Liver (tissue), 9 donors: ENCODE data around the gene PHETA2. TPM values are rescaled to one million over a fixed set of nuclear protein-coding genes. Genes with fewer than 3 reads are reported as not detected.
A peak's percentile ranks its signal among the peaks of the same experiment; 100 is the strongest.

Experiments used
- DNase-seq: peaks from one replicate; pipeline ENCODE4 v3.0.0-alpha.2; 2017; ENCODE audit warnings: low spot score
- H3K27ac ChIP-seq, 2 donors: one replicate each; pipeline ENCODE4 v1.7.0; 2013; ENCODE audit warnings: inconsistent platforms in 2 of 2, low read length in 2 of 2, control low read depth in 1 of 2, low read depth in 1 of 2, mild to moderate bottlenecking in 1 of 2
- H3K27me3 ChIP-seq, 4 donors: one replicate each; pipeline versions ENCODE4 v1.6.1 to v1.7.0; 2013; ENCODE audit warnings: low read length in 3 of 4, inconsistent platforms in 1 of 4, mild to moderate bottlenecking in 1 of 4, moderate library complexity in 1 of 4; ENCODE audit not compliant: control insufficient read depth in 4 of 4, insufficient read depth in 4 of 4
- H3K36me3 ChIP-seq, 4 donors: one replicate each; pipeline versions ENCODE4 v1.6.1 to v1.7.0; 2013; ENCODE audit warnings: low read length in 3 of 4, mild to moderate bottlenecking in 3 of 4, low read depth in 1 of 4, moderate library complexity in 1 of 4; ENCODE audit not compliant: control insufficient read depth in 4 of 4, insufficient read depth in 3 of 4
- H3K4me1 ChIP-seq, 4 donors: one replicate each; pipeline versions ENCODE4 v1.6.1 to v1.7.0; 2013; ENCODE audit warnings: low read length in 3 of 4, mild to moderate bottlenecking in 3 of 4, moderate library complexity in 1 of 4; ENCODE audit not compliant: control insufficient read depth in 4 of 4, insufficient read depth in 4 of 4
- H3K4me3 ChIP-seq, 3 donors: one replicate each; pipeline versions ENCODE4 v1.6.1 to v1.7.0; 2013; ENCODE audit warnings: low read length in 3 of 3, control low read depth in 1 of 3, low read depth in 1 of 3, mild to moderate bottlenecking in 1 of 3
- H3K9ac ChIP-seq, 2 donors: one replicate each; pipeline ENCODE4 v1.7.0; 2013; ENCODE audit warnings: low read length in 2 of 2, mild to moderate bottlenecking in 2 of 2, moderate library complexity in 2 of 2, control low read depth in 1 of 2, low read depth in 1 of 2
- H3K9me3 ChIP-seq, 4 donors: one replicate each; pipeline versions ENCODE4 v1.6.1 to v1.7.0; 2013; ENCODE audit warnings: low read length in 3 of 4; ENCODE audit not compliant: control insufficient read depth in 4 of 4
- EGR1 ChIP-seq, 2 donors: IDR thresholded peaks; 2 replicates each; pipeline ENCODE4 v1.6.1; 2016 to 2018; ENCODE audit warnings: antibody characterized with exemption in 2 of 2, low read depth in 2 of 2
- FOXA1 ChIP-seq: IDR thresholded peaks from 2 replicates; pipeline ENCODE4 v1.6.1; 2016; ENCODE audit warnings: antibody characterized with exemption
- FOXA2 ChIP-seq: IDR thresholded peaks from 2 replicates; pipeline ENCODE4 v1.6.1; 2016; ENCODE audit warnings: antibody characterized with exemption
- HNF4A ChIP-seq, 2 donors: conservative IDR thresholded peaks; 2 replicates each; pipeline ENCODE4 v1.6.1; 2016; ENCODE audit warnings: antibody characterized with exemption in 2 of 2, mild to moderate bottlenecking in 2 of 2
- JUND ChIP-seq, 2 donors: IDR thresholded peaks; 2 replicates each; pipeline ENCODE4 v1.6.1; 2016; ENCODE audit warnings: antibody characterized with exemption in 2 of 2
- NR2F2 ChIP-seq: IDR thresholded peaks from 2 replicates; pipeline ENCODE4 v1.6.1; 2016; ENCODE audit warnings: antibody characterized with exemption
- RAD21 ChIP-seq, 2 donors: IDR thresholded peaks; 2 replicates each; pipeline ENCODE4 v1.6.1; 2016; ENCODE audit warnings: antibody characterized with exemption in 2 of 2, mild to moderate bottlenecking in 2 of 2
- SP1 ChIP-seq: IDR thresholded peaks from 2 replicates; pipeline ENCODE4 v1.6.1; 2018; ENCODE audit warnings: antibody characterized with exemption, mild to moderate bottlenecking
- TAF1 ChIP-seq: conservative IDR thresholded peaks from 2 replicates; pipeline ENCODE4 v1.6.1; 2016; ENCODE audit warnings: antibody characterized with exemption, mild to moderate bottlenecking
- WGBS: extraction: QIAGEN DNeasy Blood & Tissue Kit; methylation state at CpG from one replicate; pipeline ENCODE4 v1.1.7; 2013; 5-methylcytosine and 5-hydroxymethylcytosine counted together
- polyA plus RNA-seq, 2 donors: library from polyadenylated mRNA; stranded (reverse) in 1 of 2; unstranded in 1 of 2; fragments of 200-250 nt in 1 of 2; fragments of >200 nt in 1 of 2; fragmentation: Nextera tagmentation in 1 of 2; extraction: Ambion mirVana in 1 of 2; gene quantifications; one replicate each; pipeline versions ENCODE4 v1.2.1 to v1.2.3, GENCODE V29; 2013 to 2015
- total RNA-seq, 2 donors: library from RNA; depleted of rRNA; stranded (reverse); fragments of >200 nt; gene quantifications; one replicate each; pipeline ENCODE4 v1.2.3, GENCODE V29; 2014
- TF ChIP-seq, protein P1 (sequence below): IDR thresholded peaks from 2 replicates; pipeline ENCODE4 v1.6.1; 2016; ENCODE audit warnings: antibody characterized with exemption
- TF ChIP-seq, protein P2 (sequence below): IDR thresholded peaks from 2 replicates; pipeline ENCODE4 v1.6.1; 2016; ENCODE audit warnings: antibody characterized with exemption
- TF ChIP-seq, protein P3 (sequence below): IDR thresholded peaks from 2 replicates; pipeline ENCODE4 v1.6.1; 2016; ENCODE audit warnings: antibody characterized with exemption
- TF ChIP-seq, protein P4 (sequence below): fragments of 150-350 bp; IDR thresholded peaks from 2 replicates; pipeline ENCODE4 v1.5.1; 2017; ENCODE audit warnings: improper control_type of control experiment, low read depth, low read length; ENCODE audit not compliant: missing input control
- donor health status: healthy.
- donor health status: healthy.
- donor health status: healthy.
- donor health status: healthy.
- donor health status: healthy.

The PHETA2 gene
- total and polyA plus RNA-seq, 4 donors = 0.89 to 5.1 (median 1.5) TPM

DNA sequence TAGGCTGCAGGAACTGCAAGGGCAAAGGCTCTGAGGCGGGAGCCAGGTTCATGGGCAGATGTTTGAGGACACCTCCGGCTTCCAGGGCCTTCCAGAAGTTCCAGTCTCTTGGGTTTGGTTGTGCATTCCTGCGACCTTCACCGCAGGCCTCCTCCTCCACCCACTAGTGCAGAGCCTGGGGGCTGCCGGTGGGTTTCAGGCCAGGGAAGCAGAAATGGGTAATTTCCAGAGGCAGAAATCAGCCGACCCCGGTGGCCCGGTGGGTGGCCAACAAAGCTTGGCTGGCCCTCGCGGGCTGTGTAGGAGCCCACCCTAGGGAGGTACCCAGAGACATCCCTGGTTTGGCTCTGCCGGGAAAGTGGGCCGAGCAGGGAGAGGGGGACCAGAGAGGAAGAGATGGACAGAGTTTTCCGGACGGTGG is 417 bp upstream of the PHETA2 start (continued):
- TF ChIP-seq TAF1 (no peak), JUND (IDR thresholded peaks at IDR 0.05) (no peak), FOXA2 (no peak), EGR1 (IDR thresholded peaks at IDR 0.05; ENCODE audit: low read depth in 2 of 2) (no peak)
- TF ChIP-seq, protein P1, sequence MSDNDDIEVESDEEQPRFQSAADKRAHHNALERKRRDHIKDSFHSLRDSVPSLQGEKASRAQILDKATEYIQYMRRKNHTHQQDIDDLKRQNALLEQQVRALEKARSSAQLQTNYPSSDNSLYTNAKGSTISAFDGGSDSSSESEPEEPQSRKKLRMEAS = no peak

DNA sequence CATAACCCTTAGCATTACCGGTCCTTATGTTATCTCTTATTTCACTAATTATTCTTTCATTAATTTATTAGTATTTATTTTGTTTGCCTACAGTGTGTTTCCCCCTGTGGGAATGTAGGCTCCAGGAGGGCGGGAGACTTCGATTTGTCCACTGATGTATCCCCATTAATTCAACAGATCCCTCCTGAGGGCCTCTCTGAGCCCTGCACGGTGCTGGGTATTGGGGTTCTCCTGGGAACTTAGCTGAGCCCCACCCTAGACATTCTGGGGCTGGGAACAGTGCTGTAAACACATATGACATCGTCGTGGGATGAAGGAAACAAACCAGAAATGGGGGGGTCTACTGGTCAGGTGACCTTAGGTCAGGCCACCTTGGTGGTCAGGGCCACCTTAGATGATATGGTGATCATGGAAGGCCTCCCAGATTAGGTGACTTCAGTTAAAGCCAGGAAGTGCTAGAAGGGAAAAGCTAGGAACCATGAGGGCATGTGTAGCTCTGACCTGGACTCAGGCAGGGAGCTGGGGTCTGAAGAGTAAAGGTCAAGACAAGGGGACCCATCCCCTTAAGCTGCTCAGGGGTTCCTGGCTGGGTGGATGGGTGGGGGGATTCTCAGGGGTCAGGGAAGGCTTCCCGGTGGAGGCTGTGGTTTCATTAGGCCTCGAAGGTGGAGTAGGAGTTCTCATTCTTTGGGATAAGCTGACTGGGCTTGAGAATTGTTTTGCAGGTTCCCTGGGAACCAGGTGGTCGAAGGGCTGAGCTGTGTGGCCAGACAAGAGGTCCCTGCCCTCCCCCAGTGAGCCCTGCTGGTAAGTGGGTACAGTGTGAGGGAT is 1.0 kb downstream of the PHETA2 start:
- H3K36me3 ChIP-seq = no peaks in the 10 kb centered on the region
- no peaks in the 10 kb centered on the region for H3K27me3 ChIP-seq
- WGBS = 83% methylated on average over 9 of the region's 9 CpGs
- peaks cover 0 to 2% (median 0%) of the 10 kb centered on the region in 4 donors for H3K9me3 ChIP-seq
- peaks cover 1 to 26% (median 18%) of the 10 kb centered on the region in 4 donors for H3K4me1 ChIP-seq
- DNase-seq = no peak
- peak overlapping the region in 2 of 3 donors; percentile 6 to 54 for H3K4me3 ChIP-seq
- TF ChIP-seq, protein P2, sequence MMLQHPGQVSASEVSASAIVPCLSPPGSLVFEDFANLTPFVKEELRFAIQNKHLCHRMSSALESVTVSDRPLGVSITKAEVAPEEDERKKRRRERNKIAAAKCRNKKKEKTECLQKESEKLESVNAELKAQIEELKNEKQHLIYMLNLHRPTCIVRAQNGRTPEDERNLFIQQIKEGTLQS = no peak
- TF ChIP-seq FOXA2 = no peak
- no peak for TF ChIP-seq HNF4A (conservative IDR thresholded peaks at IDR 0.05)
- no peak for TF ChIP-seq FOXA1
- TF ChIP-seq, protein P3, sequence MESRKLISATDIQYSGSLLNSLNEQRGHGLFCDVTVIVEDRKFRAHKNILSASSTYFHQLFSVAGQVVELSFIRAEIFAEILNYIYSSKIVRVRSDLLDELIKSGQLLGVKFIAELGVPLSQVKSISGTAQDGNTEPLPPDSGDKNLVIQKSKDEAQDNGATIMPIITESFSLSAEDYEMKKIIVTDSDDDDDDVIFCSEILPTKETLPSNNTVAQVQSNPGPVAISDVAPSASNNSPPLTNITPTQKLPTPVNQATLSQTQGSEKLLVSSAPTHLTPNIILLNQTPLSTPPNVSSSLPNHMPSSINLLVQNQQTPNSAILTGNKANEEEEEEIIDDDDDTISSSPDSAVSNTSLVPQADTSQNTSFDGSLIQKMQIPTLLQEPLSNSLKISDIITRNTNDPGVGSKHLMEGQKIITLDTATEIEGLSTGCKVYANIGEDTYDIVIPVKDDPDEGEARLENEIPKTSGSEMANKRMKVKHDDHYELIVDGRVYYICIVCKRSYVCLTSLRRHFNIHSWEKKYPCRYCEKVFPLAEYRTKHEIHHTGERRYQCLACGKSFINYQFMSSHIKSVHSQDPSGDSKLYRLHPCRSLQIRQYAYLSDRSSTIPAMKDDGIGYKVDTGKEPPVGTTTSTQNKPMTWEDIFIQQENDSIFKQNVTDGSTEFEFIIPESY = no peak
- TF ChIP-seq NR2F2 = no peak
- TF ChIP-seq JUND (IDR thresholded peaks at IDR 0.05) = no peak
- no peak overlapping the region for H3K27ac ChIP-seq
- no peak overlapping the region for H3K9ac ChIP-seq

DNA sequence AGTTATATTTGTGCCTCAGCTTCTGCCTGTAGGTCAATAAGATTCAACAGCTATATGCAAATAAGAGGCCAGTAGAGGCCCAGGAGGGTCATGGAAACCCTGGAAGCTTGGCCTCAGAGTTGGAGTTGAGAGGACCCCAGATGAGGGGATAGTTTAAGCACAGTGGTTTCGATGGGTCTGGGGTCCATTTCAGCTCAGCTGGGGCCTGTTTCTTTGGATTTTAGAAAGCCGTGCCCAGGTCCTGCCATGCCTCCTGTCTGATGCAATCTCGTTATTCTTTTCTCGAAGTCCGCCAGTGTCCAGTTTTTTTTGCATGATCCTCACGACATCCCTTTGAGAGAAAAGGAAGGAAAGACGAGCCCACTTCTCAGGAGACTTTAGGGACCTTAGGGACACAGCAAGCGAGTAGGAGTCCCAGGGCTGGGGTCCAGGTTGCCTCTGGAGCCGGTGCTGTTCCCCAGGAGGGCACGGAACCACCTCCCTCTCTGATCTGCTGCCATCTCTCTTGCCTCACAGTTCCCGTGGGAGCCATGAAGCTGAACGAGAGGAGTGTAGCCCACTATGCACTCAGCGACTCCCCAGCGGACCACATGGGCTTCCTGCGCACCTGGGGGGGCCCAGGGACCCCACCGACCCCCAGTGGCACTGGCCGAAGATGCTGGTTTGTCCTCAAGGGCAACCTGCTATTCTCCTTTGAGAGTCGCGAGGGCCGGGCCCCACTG is 2.9 kb downstream of the PHETA2 start:
- H3K27me3 ChIP-seq = no peaks in the 10 kb centered on the region
- TF ChIP-seq, protein P4, sequence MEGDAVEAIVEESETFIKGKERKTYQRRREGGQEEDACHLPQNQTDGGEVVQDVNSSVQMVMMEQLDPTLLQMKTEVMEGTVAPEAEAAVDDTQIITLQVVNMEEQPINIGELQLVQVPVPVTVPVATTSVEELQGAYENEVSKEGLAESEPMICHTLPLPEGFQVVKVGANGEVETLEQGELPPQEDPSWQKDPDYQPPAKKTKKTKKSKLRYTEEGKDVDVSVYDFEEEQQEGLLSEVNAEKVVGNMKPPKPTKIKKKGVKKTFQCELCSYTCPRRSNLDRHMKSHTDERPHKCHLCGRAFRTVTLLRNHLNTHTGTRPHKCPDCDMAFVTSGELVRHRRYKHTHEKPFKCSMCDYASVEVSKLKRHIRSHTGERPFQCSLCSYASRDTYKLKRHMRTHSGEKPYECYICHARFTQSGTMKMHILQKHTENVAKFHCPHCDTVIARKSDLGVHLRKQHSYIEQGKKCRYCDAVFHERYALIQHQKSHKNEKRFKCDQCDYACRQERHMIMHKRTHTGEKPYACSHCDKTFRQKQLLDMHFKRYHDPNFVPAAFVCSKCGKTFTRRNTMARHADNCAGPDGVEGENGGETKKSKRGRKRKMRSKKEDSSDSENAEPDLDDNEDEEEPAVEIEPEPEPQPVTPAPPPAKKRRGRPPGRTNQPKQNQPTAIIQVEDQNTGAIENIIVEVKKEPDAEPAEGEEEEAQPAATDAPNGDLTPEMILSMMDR = no peak
- no peak for TF ChIP-seq RAD21 (IDR thresholded peaks at IDR 0.05)
- no peak for TF ChIP-seq SP1
- TF ChIP-seq HNF4A (conservative IDR thresholded peaks at IDR 0.05) = no peak
- TF ChIP-seq FOXA1 = no peak
- 96% methylated on average over 20 of the region's 20 CpGs for WGBS
- peaks cover 0 to 2% (median 0%) of the 10 kb centered on the region in 4 donors for H3K9me3 ChIP-seq
- peaks cover 5 to 27% (median 13%) of the 10 kb centered on the region in 4 donors for H3K4me1 ChIP-seq
- no peaks in the 10 kb centered on the region for H3K36me3 ChIP-seq
- H3K4me3 ChIP-seq = no peak overlapping the region
- no peak overlapping the region for H3K9ac ChIP-seq
- no peak for DNase-seq
- no peak overlapping the region for H3K27ac ChIP-seq
